GM21576 (cell line): Measurements from ENCODE around the gene PCSK4.
"Not testable (repeated sequence)": the region's sequence is repeated elsewhere in the genome, so short reads cannot be mapped to it uniquely, and the experiment has no call there.

ENCODE experiments used
- ATAC-seq: cut with Tn5 transposase; IDR thresholded peaks from one replicate; pipeline ENCODE4 v1.9.1; 2021; ENCODE audit warnings: mild to moderate bottlenecking, moderate library complexity; ENCODE audit not compliant: unreplicated experiment

Gene PCSK4

GRCh38 chr19:1489463-1490310, 463 bp downstream of the PCSK4 start:
- ATAC-seq, result no peak

- no peak for ATAC-seq
Measured at GRCh38 chr19:1488282-1488601, 1.9 kb downstream of the PCSK4 start.

- no peak for ATAC-seq
Measured at GRCh38 chr19:1487576-1488281, 2.4 kb downstream of the PCSK4 start.

GRCh38 chr19:1486720-1487575, 3.2 kb downstream of the PCSK4 start:
- ATAC-seq, result no peak

- no peak for ATAC-seq
Measured at GRCh38 chr19:1483979-1484428, 6.1 kb downstream of the PCSK4 start.

GRCh38 chr19:1483131-1483978, 6.8 kb downstream of the PCSK4 start:
- no peak for ATAC-seq

- ATAC-seq, result no peak
Measured at GRCh38 chr19:1482361-1483130, 7.6 kb downstream of the PCSK4 start.

- ATAC-seq, result no peak
Measured at GRCh38 chr19:1481893-1482360, 8.2 kb downstream of the PCSK4 start.

- ATAC-seq, result no peak
Measured at GRCh38 chr19:1481224-1481892, 8.8 kb downstream of the PCSK4 start.

GRCh38 chr19:1478934-1479707, 11.0 kb downstream of the PCSK4 start, which contains the start of gene C19orf25:
Gene C19orf25 (minus strand): TSS chr19:1479215. CDS start chr19:1478903, 312 bp downstream.
- ATAC-seq, result peak; percentile 73

- ATAC-seq, result not testable (repeated sequence)
Measured at GRCh38 chr19:1477056-1477455, 13.1 kb downstream of the PCSK4 start.

GRCh38 chr19:1475751-1476437, 14.3 kb downstream of the PCSK4 start:
- no peak for ATAC-seq

- ATAC-seq, result no peak
Measured at GRCh38 chr19:1474765-1475351, 15.3 kb downstream of the PCSK4 start.

GRCh38 chr19:1474011-1474764, 16.0 kb downstream of the PCSK4 start:
- no peak for ATAC-seq

- no peak for ATAC-seq
Measured at GRCh38 chr19:1473085-1473851, 16.9 kb downstream of the PCSK4 start.
